HL-60 (cell line): ENCODE data around the gene CDC42BPG.

Experiments used
- GABPA ChIP-seq: IDR thresholded peaks from 2 replicates; pipeline ENCODE4 v1.6.1; 2012; ENCODE audit warnings: low read depth
- POLR2AphosphoS5 ChIP-seq: IDR thresholded peaks from 2 replicates; pipeline ENCODE4 v1.6.1; 2012; ENCODE audit warnings: low read depth
- REST ChIP-seq: IDR thresholded peaks from 2 replicates; pipeline ENCODE4 v1.6.1; 2012; ENCODE audit warnings: low read depth; ENCODE audit not compliant: insufficient replicate concordance
- SPI1 ChIP-seq: IDR thresholded peaks from 2 replicates; pipeline ENCODE4 v1.6.1; 2012; ENCODE audit warnings: low read depth, mild to moderate bottlenecking, borderline replicate concordance
- TF ChIP-seq, protein P1 (sequence below): IDR thresholded peaks from one replicate; pipeline ENCODE4 v1.5.1; 2011; ENCODE audit warnings: low read length, control low read depth, inconsistent platforms; ENCODE audit not compliant: insufficient read depth

DNA sequence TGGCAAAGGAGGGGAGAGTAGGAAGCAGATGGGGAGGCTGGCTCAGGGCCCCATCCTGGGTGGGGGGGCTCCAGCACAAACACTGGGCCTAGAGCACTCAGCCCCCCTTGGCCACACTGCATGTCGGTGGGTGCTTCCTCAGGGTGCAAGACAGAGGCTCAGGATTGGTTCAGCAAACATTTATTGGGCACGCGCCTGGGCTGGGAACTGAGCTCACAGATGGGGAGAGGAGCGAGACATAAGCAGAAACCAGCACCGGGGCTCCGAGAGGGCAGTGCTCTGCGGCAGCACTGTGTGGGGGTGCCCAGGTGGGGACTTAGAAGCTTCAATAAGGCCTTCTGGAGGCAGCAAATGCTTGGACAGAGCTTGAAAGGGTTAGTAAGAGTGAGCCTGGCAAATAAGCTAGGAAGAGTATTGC lies 46.1 kb upstream of the CDC42BPG start:
- TF ChIP-seq, protein P1, sequence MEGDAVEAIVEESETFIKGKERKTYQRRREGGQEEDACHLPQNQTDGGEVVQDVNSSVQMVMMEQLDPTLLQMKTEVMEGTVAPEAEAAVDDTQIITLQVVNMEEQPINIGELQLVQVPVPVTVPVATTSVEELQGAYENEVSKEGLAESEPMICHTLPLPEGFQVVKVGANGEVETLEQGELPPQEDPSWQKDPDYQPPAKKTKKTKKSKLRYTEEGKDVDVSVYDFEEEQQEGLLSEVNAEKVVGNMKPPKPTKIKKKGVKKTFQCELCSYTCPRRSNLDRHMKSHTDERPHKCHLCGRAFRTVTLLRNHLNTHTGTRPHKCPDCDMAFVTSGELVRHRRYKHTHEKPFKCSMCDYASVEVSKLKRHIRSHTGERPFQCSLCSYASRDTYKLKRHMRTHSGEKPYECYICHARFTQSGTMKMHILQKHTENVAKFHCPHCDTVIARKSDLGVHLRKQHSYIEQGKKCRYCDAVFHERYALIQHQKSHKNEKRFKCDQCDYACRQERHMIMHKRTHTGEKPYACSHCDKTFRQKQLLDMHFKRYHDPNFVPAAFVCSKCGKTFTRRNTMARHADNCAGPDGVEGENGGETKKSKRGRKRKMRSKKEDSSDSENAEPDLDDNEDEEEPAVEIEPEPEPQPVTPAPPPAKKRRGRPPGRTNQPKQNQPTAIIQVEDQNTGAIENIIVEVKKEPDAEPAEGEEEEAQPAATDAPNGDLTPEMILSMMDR, result no peak
- no peak for TF ChIP-seq GABPA
- TF ChIP-seq POLR2AphosphoS5, result no peak
- no peak for TF ChIP-seq REST
- no peak for TF ChIP-seq SPI1
